PFSK-1 (cell line): ENCODE measurements around the gene LIMA1.

ENCODE experiments used
- FOXP2 ChIP-seq: optimal IDR thresholded peaks from 2 replicates; pipeline ENCODE3; 2011; ENCODE audit warnings: borderline replicate concordance, control low read depth, inconsistent platforms; ENCODE audit not compliant: insufficient read depth; ENCODE audit errors: extremely low read length, extremely low read depth
- POLR2AphosphoS5 ChIP-seq: IDR thresholded peaks from 2 replicates; pipeline ENCODE4 v1.6.1; 2012; ENCODE audit warnings: low read depth, mild to moderate bottlenecking, control low read depth, low read length, moderate library complexity
- REST ChIP-seq, 2 experiments: IDR thresholded peaks; 2 replicates each; pipeline versions ENCODE4 v1.6.1 to v1.8.0; 2011 to 2012; ENCODE audit warnings: low read depth in 2 of 2, low read length in 2 of 2, control low read depth in 1 of 2, inconsistent platforms in 1 of 2, mild to moderate bottlenecking in 1 of 2, moderate library complexity in 1 of 2; ENCODE audit not compliant: insufficient read depth in 1 of 2
- SIN3A ChIP-seq: IDR thresholded peaks from 2 replicates; pipeline ENCODE4 v1.6.1; 2012; ENCODE audit warnings: mild to moderate bottlenecking, low read length, moderate library complexity, borderline replicate concordance; ENCODE audit not compliant: insufficient read depth

GRCh38 chr12:50207424-50207823 is 75.9 kb downstream of the LIMA1 start:
- TF ChIP-seq POLR2AphosphoS5 (no peak), REST (IDR thresholded peaks at IDR 0.05; ENCODE audit: insufficient read depth in 1 of 2, low read depth in 2 of 2, low read length in 2 of 2) (no peak), FOXP2 (no peak), SIN3A (no peak)
